Transverse colon (tissue), 4 donors: ENCODE data around the gene PGLYRP2. TPM values are rescaled to one million over a fixed set of nuclear protein-coding genes. Genes with fewer than 3 reads are reported as not detected.
A peak's percentile ranks its signal among the peaks of the same experiment; 100 is the strongest.

Experiments used
- DNase-seq: peaks from one replicate; pipeline ENCODE4 v3.0.0-alpha.2; 2019
- H3K27ac ChIP-seq, 4 donors: fragments of 200-600 bp; sonication (generic); 2 replicates each; pipeline ENCODE4 v1.5.1; 2016 to 2018; ENCODE audit warnings: inconsistent platforms in 4 of 4
- H3K27me3 ChIP-seq: fragments of 200-600 bp; sonication (generic); 2 replicates; pipeline ENCODE4 v1.5.1; 2017; ENCODE audit warnings: inconsistent platforms
- H3K36me3 ChIP-seq, 4 donors: fragments of 200-600 bp; sonication (generic); 2 replicates each; pipeline ENCODE4 v1.5.1; 2017 to 2019; ENCODE audit warnings: inconsistent platforms in 4 of 4
- H3K4me1 ChIP-seq, 4 donors: fragments of 200-600 bp; sonication (generic); 2 replicates each; pipeline ENCODE4 v1.5.1; 2017 to 2020; ENCODE audit warnings: inconsistent platforms in 4 of 4
- H3K4me3 ChIP-seq, 4 donors: fragments of 200-600 bp; sonication (generic); 1 replicate in 1 of 4; 2 replicates in 3 of 4; pipeline versions ENCODE4 v1.5.1 to v1.6.1; 2017 to 2019; ENCODE audit warnings: inconsistent platforms in 4 of 4
- H3K9me3 ChIP-seq, 2 donors: fragments of 200-600 bp; sonication (generic); 2 replicates each; pipeline ENCODE4 v1.5.1; 2017 to 2019; ENCODE audit warnings: inconsistent platforms in 2 of 2
- EP300 ChIP-seq: sonication (generic); formaldehyde crosslinking; IDR thresholded peaks from one replicate; pipeline ENCODE4 v1.6.1; 2017; ENCODE audit warnings: antibody characterized with exemption, low read depth
- POLR2A ChIP-seq: fragments of 450-650 bp; IDR thresholded peaks from one replicate; pipeline ENCODE4 v1.6.1; 2016; ENCODE audit warnings: antibody characterized with exemption, mild to moderate bottlenecking, moderate library complexity
- POLR2AphosphoS5 ChIP-seq, 3 donors: sonication (generic); formaldehyde crosslinking; IDR thresholded peaks; one replicate each; pipeline ENCODE4 v1.6.1; 2016; ENCODE audit warnings: antibody characterized with exemption in 3 of 3
- WGBS, 2 donors: methylation state at CpG; one replicate each; pipeline ENCODE4 v1.1.5; 2018; ENCODE audit warnings: low coverage in 1 of 2; 5-methylcytosine and 5-hydroxymethylcytosine counted together
- in situ Hi-C, 4 donors: fragments of 200-750 bp; cut with MboI; loops; one replicate each; pipeline versions ENCODE4 v1.15.0 to v1.15.1; 2017; ENCODE audit warnings: low sequenced_read_pairs in 3 of 4, low pct_ligation_motif_present in 1 of 4, low pct_unique_long_range_greater_than_20kb in 1 of 4
- intact Hi-C: fragments of 100-400 bp; cut with DNase I; formaldehyde crosslinking; loops from one replicate; pipeline ENCODE4 v1.15.1; 2023; ENCODE audit warnings: low total_unique reads
- small RNA-seq, 4 donors: library from RNA; depleted of rRNA; stranded (forward); fragments of <200 nt; gene quantifications; one replicate each; pipeline ENCODE3, GENCODE V24; 2016
- total RNA-seq, 4 donors: library from RNA; depleted of rRNA; stranded (reverse); fragments of >200 nt; gene quantifications; one replicate each; pipeline ENCODE4 v1.1.0, GENCODE V29; 2016
- TF ChIP-seq, protein P1 (sequence below), 5 experiments: fragments of 200-600 bp in 3 of 5; fragments of 450-650 bp in 2 of 5; sonication (generic) in 3 of 5; IDR thresholded peaks; 1 replicate in 2 of 5; 2 replicates in 3 of 5; pipeline ENCODE4 v1.5.1; 2016 to 2017; ENCODE audit warnings: antibody characterized with exemption in 5 of 5, inconsistent platforms in 3 of 5, mild to moderate bottlenecking in 2 of 5, moderate library complexity in 1 of 5

PGLYRP2 gene
- total RNA-seq, 4 donors from 2014 or later: not detected

DNA sequence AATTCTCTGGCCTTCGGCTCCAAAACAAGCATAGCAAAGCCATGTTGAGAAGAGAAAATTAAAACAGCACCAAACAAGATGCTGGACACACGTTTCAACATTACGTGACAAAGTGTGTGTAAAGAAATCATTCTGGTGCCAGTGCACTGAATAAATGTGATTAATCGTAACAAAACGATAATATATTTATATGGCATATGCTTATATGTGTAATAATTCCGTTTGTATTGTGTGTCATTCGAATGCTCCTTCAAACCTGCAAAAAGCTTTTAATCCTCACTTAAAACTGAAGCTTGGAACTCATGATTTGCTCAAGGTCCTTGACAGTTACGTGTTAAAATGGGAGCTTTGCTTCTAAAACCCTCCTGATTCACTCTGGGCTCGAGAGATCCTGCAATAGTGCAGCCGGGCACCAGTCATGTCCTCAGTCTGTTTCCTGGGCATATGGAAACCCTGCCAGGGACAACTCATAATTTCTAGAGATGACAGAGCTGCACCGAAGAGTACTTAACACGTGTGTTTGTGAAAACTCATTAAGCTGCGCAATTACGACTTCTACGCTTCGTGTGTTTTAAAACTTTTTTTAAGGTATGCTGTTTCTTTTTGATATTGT is 59.8 kb downstream of the PGLYRP2 start:
- Histone ChIP-seq H3K4me3 (peak overlapping the region; percentile 22 to 94 (median 60)), H3K36me3 (peaks cover 0 to 21% (median 13%) of the 10 kb centered on the region in 4 donors), H3K4me1 (peaks cover 12 to 43% (median 22%) of the 10 kb centered on the region in 4 donors), H3K27me3 (no peaks in the 10 kb centered on the region), H3K27ac (peak overlapping the region; percentile 3 to 86 (median 44)), H3K9me3 (no peaks in the 10 kb centered on the region)
- intact Hi-C loops: no loop called here
- whole genome bisulfite sequencing, 2 donors: 18 to 22% methylated on average over 13 to 16 of the region's 16 CpGs
- in situ Hi-C loops: loop anchor here in 3 of 4 donors (10.0 kb wide), 1 partner anchor 135 kb away; no protein-coding TSS in a partner anchor
- TF ChIP-seq EP300 (no peak), POLR2AphosphoS5 (IDR thresholded peaks at IDR 0.05) (no peak), POLR2A (no peak)
- TF ChIP-seq, protein P1, sequence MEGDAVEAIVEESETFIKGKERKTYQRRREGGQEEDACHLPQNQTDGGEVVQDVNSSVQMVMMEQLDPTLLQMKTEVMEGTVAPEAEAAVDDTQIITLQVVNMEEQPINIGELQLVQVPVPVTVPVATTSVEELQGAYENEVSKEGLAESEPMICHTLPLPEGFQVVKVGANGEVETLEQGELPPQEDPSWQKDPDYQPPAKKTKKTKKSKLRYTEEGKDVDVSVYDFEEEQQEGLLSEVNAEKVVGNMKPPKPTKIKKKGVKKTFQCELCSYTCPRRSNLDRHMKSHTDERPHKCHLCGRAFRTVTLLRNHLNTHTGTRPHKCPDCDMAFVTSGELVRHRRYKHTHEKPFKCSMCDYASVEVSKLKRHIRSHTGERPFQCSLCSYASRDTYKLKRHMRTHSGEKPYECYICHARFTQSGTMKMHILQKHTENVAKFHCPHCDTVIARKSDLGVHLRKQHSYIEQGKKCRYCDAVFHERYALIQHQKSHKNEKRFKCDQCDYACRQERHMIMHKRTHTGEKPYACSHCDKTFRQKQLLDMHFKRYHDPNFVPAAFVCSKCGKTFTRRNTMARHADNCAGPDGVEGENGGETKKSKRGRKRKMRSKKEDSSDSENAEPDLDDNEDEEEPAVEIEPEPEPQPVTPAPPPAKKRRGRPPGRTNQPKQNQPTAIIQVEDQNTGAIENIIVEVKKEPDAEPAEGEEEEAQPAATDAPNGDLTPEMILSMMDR (IDR thresholded peaks at IDR 0.05): peak in 1 of 5 experiments; percentile 7
- DNase-seq: no peak

Small RNA genes lying within 50 kb of the gene (small RNA-seq; reads per million reads assigned to genes)
- gene MIR1470: 0 reads per million in 4 donors

Other genes with a start within 250 kb of the PGLYRP2 start
- not detected for gene EPHX3, start 247.1 kb downstream of the PGLYRP2 start, total RNA-seq
- gene BRD4, start 147.0 kb downstream of the PGLYRP2 start, total RNA-seq: 10 to 100 TPM; 39.5 to 87.9 (median 61.2) TPM
- gene AKAP8, start 99.7 kb downstream of the PGLYRP2 start, total RNA-seq: 10 to 100 TPM; 21.6 to 75.2 (median 47.5) TPM
- 100 to 1,000 TPM; 112 to 329 (median 172) TPM for gene AKAP8L, start 60.5 kb downstream of the PGLYRP2 start, total RNA-seq
- gene WIZ, start 29.5 kb downstream of the PGLYRP2 start, total RNA-seq: 10 to 100 TPM; 31.0 to 63.6 (median 42.0) TPM
- gene RASAL3, start 15.0 kb downstream of the PGLYRP2 start, total RNA-seq: 100 to 1,000 TPM in 1 of 4 donors, 10 to 100 TPM in 1, 1 to 10 TPM in 2; 1.9 to 117 (median 15.3) TPM
- not detected for gene CYP4F22, start 29.0 kb upstream of the PGLYRP2 start, total RNA-seq
- gene CYP4F8, start 135.7 kb upstream of the PGLYRP2 start, total RNA-seq: not detected
- gene CYP4F3, start 161.4 kb upstream of the PGLYRP2 start, total RNA-seq: 10 to 100 TPM; 12.4 to 22.7 (median 16.2) TPM
- 100 to 1,000 TPM; 229 to 406 (median 273) TPM for gene CYP4F12, start 193.6 kb upstream of the PGLYRP2 start, total RNA-seq
- under 1 TPM in 1 of 4 donors, not detected in 3; 0.64 TPM for gene OR10H2, start 248.5 kb upstream of the PGLYRP2 start, total RNA-seq